Ovary (tissue), 3 donors: ENCODE results near the gene LAMA1.

Source experiments
- EP300 ChIP-seq: sonication (generic); formaldehyde crosslinking; IDR thresholded peaks from one replicate; pipeline ENCODE4 v1.6.1; 2017; ENCODE audit warnings: antibody characterized with exemption
- POLR2A ChIP-seq: fragments of 450-650 bp; IDR thresholded peaks from one replicate; pipeline ENCODE4 v1.6.1; 2017; ENCODE audit warnings: antibody characterized with exemption, mild to moderate bottlenecking, moderate library complexity
- TF ChIP-seq, protein P1 (sequence below), 3 donors: fragments of 450-650 bp in 2 of 3; fragments of 200-600 bp in 1 of 3; IDR thresholded peaks; one replicate each; pipeline versions ENCODE4 v1.5.1 to v1.8.0; 2016 to 2022; ENCODE audit warnings: antibody characterized with exemption in 3 of 3, mild to moderate bottlenecking in 1 of 3
- donor health status: DM: no; HTN: no; CAD: no.

DNA sequence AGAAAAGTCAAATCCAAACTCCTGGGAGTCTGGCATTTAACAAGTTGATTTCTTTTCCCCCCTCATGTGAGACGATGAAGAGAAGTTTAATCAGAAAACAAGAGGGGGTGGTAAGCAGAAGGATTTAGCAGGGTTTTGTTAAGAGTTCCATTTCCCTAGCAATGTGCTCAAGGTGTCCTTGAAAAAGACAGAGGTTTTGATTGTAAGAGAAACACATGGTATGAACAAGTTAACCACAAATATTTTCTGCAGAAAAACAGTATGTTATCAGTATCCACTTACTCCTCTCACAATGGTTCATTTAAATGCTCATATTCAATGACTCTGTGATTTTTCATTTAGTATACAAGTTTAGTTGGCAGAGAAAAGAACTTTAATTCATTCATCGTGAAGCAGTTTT lies 26.8 kb downstream of the LAMA1 start:
- TF ChIP-seq, protein P1, sequence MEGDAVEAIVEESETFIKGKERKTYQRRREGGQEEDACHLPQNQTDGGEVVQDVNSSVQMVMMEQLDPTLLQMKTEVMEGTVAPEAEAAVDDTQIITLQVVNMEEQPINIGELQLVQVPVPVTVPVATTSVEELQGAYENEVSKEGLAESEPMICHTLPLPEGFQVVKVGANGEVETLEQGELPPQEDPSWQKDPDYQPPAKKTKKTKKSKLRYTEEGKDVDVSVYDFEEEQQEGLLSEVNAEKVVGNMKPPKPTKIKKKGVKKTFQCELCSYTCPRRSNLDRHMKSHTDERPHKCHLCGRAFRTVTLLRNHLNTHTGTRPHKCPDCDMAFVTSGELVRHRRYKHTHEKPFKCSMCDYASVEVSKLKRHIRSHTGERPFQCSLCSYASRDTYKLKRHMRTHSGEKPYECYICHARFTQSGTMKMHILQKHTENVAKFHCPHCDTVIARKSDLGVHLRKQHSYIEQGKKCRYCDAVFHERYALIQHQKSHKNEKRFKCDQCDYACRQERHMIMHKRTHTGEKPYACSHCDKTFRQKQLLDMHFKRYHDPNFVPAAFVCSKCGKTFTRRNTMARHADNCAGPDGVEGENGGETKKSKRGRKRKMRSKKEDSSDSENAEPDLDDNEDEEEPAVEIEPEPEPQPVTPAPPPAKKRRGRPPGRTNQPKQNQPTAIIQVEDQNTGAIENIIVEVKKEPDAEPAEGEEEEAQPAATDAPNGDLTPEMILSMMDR (IDR thresholded peaks at IDR 0.05) = no peak
- no peak for TF ChIP-seq EP300
- TF ChIP-seq POLR2A = no peak
